ENCODE measurements around the gene TSPAN9. TPM values are rescaled to one million over a fixed set of nuclear protein-coding genes. Genes with fewer than 3 reads are reported as not detected.

The TSPAN9 gene
- polyA plus RNA-seq, 2 of the 4 experiments (the other 2 are of a cell fraction) = 12.4 to 16.1 TPM

- H3K4me1 ChIP-seq = no peaks in the 10 kb centered on the region
- no peaks in the 10 kb centered on the region for H3K9me3 ChIP-seq
- ATAC-seq (no peak), FAIRE-seq (no peak), DNase-seq (ENCODE audit: low read depth in 1 of 2, low spot score in 1 of 2) (no peak)
- 63% methylated on average over 7 of the region's 7 CpGs for WGBS (ENCODE audit: missing lambda C conversion rate)
- no peak overlapping the region for H3K27ac ChIP-seq
- ChIA-PET POLR2A (no interaction called here), CTCF (interaction anchor here (0.6 to 2.5 kb wide), 5 partner anchors 12 to 201 kb away, joined by 3 to 12 read pairs (median 4); no protein-coding TSS in a partner anchor)
- no peak for TF ChIP-seq EP300 (IDR thresholded peaks at IDR 0.05)
- no peak for TF ChIP-seq ZNF302 (CRISPR knock-in tag; IDR thresholded peaks at IDR 0.05)
- TF ChIP-seq ATOH8 (CRISPR knock-in tag; IDR thresholded peaks at IDR 0.05; ENCODE audit: low read depth) = no peak
- TF ChIP-seq, protein P1, sequence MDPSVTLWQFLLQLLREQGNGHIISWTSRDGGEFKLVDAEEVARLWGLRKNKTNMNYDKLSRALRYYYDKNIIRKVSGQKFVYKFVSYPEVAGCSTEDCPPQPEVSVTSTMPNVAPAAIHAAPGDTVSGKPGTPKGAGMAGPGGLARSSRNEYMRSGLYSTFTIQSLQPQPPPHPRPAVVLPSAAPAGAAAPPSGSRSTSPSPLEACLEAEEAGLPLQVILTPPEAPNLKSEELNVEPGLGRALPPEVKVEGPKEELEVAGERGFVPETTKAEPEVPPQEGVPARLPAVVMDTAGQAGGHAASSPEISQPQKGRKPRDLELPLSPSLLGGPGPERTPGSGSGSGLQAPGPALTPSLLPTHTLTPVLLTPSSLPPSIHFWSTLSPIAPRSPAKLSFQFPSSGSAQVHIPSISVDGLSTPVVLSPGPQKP (IDR thresholded peaks at IDR 0.05; ENCODE audit: low read depth, low read length) = no peak
- no peak for TF ChIP-seq PHF8 (IDR thresholded peaks at IDR 0.05; ENCODE audit: borderline replicate concordance, low read depth)
- TF ChIP-seq MAZ (IDR thresholded peaks at IDR 0.05; ENCODE audit: borderline replicate concordance, low read depth, low read length) = no peak
- TF ChIP-seq RFX5 (IDR thresholded peaks at IDR 0.05) = no peak
- no peak for TF ChIP-seq HOXA7 (CRISPR knock-in tag; IDR thresholded peaks at IDR 0.05)
- TF ChIP-seq TFCP2L1 (CRISPR knock-in tag; IDR thresholded peaks at IDR 0.05) = no peak
- no peak for TF ChIP-seq KDM1A (IDR thresholded peaks at IDR 0.05; ENCODE audit: low read depth)
- no peak for TF ChIP-seq EHF (CRISPR knock-in tag; IDR thresholded peaks at IDR 0.05)
- no peak overlapping the region for H3K4me2 ChIP-seq
- H3K4me3 ChIP-seq = no peak overlapping the region
These were observed 22.8 kb upstream of the TSPAN9 start for GRCh38 chr12:3054374-3054773.

- ATAC-seq = 0 out of 6 replicates have a peak, but pooled peaks of 1 of the 2 experiments have one; percentile 19
- 83% methylated on average over 12 of the region's 12 CpGs for WGBS (ENCODE audit: missing lambda C conversion rate)
- TF ChIP-seq HOXA7 (CRISPR knock-in tag; IDR thresholded peaks at IDR 0.05) (no peak), ATOH8 (CRISPR knock-in tag; IDR thresholded peaks at IDR 0.05; ENCODE audit: low read depth) (no peak), NFE2L2 (conservative IDR thresholded peaks at IDR 0.05; ENCODE audit: low read length) (no peak), CBX2 (IDR thresholded peaks at IDR 0.05; ENCODE audit: borderline replicate concordance, low read depth) (no peak), NR3C1 (IDR thresholded peaks at IDR 0.05) (no peak), HEYL (CRISPR knock-in tag; IDR thresholded peaks at IDR 0.05) (no peak)
- TF ChIP-seq, protein P2, sequence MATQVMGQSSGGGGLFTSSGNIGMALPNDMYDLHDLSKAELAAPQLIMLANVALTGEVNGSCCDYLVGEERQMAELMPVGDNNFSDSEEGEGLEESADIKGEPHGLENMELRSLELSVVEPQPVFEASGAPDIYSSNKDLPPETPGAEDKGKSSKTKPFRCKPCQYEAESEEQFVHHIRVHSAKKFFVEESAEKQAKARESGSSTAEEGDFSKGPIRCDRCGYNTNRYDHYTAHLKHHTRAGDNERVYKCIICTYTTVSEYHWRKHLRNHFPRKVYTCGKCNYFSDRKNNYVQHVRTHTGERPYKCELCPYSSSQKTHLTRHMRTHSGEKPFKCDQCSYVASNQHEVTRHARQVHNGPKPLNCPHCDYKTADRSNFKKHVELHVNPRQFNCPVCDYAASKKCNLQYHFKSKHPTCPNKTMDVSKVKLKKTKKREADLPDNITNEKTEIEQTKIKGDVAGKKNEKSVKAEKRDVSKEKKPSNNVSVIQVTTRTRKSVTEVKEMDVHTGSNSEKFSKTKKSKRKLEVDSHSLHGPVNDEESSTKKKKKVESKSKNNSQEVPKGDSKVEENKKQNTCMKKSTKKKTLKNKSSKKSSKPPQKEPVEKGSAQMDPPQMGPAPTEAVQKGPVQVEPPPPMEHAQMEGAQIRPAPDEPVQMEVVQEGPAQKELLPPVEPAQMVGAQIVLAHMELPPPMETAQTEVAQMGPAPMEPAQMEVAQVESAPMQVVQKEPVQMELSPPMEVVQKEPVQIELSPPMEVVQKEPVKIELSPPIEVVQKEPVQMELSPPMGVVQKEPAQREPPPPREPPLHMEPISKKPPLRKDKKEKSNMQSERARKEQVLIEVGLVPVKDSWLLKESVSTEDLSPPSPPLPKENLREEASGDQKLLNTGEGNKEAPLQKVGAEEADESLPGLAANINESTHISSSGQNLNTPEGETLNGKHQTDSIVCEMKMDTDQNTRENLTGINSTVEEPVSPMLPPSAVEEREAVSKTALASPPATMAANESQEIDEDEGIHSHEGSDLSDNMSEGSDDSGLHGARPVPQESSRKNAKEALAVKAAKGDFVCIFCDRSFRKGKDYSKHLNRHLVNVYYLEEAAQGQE (IDR thresholded peaks at IDR 0.05) = no peak
- TF ChIP-seq, protein P3, sequence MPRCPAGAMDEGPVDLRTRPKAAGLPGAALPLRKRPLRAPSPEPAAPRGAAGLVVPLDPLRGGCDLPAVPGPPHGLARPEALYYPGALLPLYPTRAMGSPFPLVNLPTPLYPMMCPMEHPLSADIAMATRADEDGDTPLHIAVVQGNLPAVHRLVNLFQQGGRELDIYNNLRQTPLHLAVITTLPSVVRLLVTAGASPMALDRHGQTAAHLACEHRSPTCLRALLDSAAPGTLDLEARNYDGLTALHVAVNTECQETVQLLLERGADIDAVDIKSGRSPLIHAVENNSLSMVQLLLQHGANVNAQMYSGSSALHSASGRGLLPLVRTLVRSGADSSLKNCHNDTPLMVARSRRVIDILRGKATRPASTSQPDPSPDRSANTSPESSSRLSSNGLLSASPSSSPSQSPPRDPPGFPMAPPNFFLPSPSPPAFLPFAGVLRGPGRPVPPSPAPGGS (IDR thresholded peaks at IDR 0.05) = no peak
- TF ChIP-seq, protein P4, sequence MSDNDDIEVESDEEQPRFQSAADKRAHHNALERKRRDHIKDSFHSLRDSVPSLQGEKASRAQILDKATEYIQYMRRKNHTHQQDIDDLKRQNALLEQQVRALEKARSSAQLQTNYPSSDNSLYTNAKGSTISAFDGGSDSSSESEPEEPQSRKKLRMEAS (IDR thresholded peaks at IDR 0.05) = no peak
- Histone ChIP-seq H3K4me2 (no peak overlapping the region), H3K4me3 (no peak overlapping the region), H3K4me1 (no peaks in the 10 kb centered on the region), H3K27ac (no peak overlapping the region), H3K9me3 (no peaks in the 10 kb centered on the region)
- no peak for FAIRE-seq
- ChIA-PET POLR2A (no interaction called here), CTCF (interaction anchor here (0.6 to 2.5 kb wide), 5 partner anchors 8 to 201 kb away, joined by 3 to 12 read pairs (median 3); no protein-coding TSS in a partner anchor)
- DNase-seq (ENCODE audit: low read depth in 1 of 2, low spot score in 1 of 2) = no peak
These were observed 22.0 kb upstream of the TSPAN9 start for GRCh38 chr12:3055026-3055703.
